ENCODE results near the gene IGFALS.

IGFALS gene

GRCh38 chr16:1777375-1778199 is 15.9 kb downstream of the IGFALS start:
- no peak for DNase-seq (ENCODE audit: extremely low read depth in 1 of 2, low read depth in 1 of 2)

DNA sequence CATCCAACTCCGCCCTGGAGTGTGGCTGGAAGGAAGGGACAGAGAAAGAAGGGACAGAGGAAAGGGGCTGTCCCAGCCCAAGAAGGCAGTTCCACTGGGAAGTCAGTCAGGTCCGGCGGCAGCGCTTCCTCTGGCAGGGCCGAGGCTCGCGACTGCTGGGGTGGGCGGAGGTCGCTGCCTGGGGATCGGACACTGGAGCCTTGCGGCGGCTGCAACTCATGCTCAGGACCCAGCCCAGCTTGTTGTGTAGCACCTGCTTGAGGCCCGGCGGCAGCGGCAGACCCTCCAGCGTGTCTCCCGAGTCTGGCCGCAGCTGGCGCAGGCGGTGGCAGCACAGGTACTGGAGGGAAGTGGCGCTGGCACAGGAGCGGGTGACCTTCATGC is 16.5 kb downstream of the IGFALS start:
- no peak for DNase-seq (ENCODE audit: extremely low read depth in 1 of 2, low read depth in 1 of 2)

DNA sequence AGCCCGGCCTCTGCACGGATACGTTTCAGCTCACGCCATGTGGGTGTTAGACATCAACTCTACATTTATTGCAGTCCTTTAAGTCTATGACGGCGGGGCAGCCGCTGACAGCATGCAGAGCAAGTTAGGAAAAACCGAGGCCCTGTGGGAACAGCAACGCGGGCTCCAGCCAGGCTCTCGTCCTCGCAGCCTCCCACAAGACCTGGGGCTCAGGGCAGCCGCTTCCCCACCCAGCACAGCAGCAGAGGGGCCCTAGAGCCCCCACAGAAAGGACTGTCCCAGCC is 16.9 kb downstream of the IGFALS start:
- DNase-seq (ENCODE audit: extremely low read depth in 1 of 2, low read depth in 1 of 2): no peak

GRCh38 chr16:1775846-1776671 is 17.4 kb downstream of the IGFALS start:
- DNase-seq (ENCODE audit: extremely low read depth in 1 of 2, low read depth in 1 of 2): no peak

GRCh38 chr16:1775006-1775845 is 18.3 kb downstream of the IGFALS start:
- DNase-seq (ENCODE audit: extremely low read depth in 1 of 2, low read depth in 1 of 2): no peak

- DNase-seq (ENCODE audit: extremely low read depth in 1 of 2, low read depth in 1 of 2): no peak
Observed at GRCh38 chr16:1774448-1774780, 19.1 kb downstream of the IGFALS start.

GRCh38 chr16:1773703-1774447 is 19.6 kb downstream of the IGFALS start:
- DNase-seq (ENCODE audit: extremely low read depth in 1 of 2, low read depth in 1 of 2): no peak

DNA sequence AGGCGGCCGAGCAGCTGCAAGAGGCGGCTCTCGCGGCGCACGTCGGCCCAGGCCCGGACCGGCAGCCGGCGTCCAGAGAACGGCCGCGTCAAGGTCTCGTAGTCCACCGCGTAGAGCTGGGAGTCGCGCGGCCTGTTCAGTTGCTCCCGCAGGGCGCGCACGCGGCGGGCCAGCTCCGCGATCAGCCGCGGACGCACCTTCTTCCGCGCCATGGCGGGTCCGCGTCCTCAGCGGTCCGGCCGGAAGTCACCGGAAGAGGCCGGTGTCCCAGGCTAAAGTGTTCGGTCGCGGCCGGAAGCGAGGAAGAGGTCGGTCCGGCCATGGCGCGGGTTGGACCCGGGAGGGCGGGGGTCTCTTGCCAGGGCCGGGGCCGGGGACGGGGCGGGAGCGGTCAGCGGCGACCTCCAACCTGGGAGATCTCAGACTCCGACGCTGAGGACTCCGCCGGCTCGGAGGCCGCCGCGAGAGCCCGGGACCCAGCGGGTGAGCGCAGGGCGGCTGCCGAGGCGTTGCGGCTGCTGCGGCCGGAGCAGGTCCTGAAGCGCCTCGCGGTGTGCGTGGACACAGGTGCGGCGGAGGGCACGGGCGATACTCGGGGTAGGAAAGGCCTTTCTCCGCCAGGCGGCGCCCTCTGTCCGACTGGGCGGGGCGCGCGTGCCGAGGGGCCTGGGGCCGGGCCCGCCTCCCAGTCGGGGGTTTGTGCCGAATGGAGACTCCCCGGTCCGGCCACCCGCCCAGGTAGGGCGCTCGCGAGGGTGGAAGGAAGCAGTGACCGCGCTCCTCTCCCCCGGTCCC is 20.4 kb downstream of the IGFALS start, which contains the start of gene MRPS34:
MRPS34 (minus strand) TSS at position 227 of the 795 bp plus-strand sequence; CDS start at position 212, 15 bp downstream.
- DNase-seq (ENCODE audit: extremely low read depth in 1 of 2, low read depth in 1 of 2): peak; percentile 53 to 69

- DNase-seq (ENCODE audit: extremely low read depth in 1 of 2, low read depth in 1 of 2): peak in 1 of 2 donors; percentile 44
Observed at GRCh38 chr16:1772362-1772907, 21.1 kb downstream of the IGFALS start, which contains the start of gene EME2. TSS of gene EME2 (plus strand) at chr16:1772810. CDS start at chr16:1773228, 418 bp downstream.

GRCh38 chr16:1771864-1772361 is 21.6 kb downstream of the IGFALS start:
- DNase-seq (ENCODE audit: extremely low read depth in 1 of 2, low read depth in 1 of 2): no peak

DNA sequence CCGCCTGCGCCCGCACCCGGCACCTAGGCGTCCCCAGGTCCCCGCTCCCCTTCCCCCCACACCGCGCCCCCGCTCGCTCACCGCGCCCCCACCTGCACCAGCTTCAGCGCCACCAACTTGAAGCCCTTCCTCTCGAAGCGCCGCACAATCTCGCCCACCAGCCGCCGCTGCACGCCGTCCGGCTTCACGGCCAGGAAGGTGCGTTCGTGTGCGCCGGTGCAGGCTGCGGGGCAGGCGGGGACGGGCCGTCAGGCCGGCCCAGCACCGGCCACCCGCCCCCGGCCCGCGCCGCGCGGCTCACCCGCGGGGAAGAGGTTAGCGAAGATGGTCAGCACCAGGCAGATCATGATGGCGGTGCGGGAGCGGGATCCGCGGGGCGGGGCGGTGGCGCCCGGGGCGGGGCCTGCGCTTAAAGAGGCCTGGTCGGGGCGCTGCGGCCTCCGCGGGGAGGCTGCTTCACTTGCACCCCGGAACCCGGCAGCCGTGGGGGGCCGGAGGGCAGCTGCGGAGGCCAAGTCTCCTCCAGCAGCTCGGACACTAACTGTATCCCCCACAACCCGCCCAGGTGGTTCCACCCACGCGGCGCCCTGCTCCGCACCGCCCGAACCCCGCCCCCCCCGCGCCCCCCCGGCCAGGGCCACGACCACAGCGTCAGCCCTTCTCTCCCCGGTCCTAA is 22.2 kb downstream of the IGFALS start, which contains the start of gene NME3:
NME3 (minus strand) TSS at position 356 of the 676 bp plus-strand sequence; CDS start at position 347, 9 bp downstream.
- peak; percentile 59 to 61 for DNase-seq (ENCODE audit: extremely low read depth in 1 of 2, low read depth in 1 of 2)

GRCh38 chr16:1770328-1771187 is 22.9 kb downstream of the IGFALS start:
- no peak for DNase-seq (ENCODE audit: extremely low read depth in 1 of 2, low read depth in 1 of 2)

GRCh38 chr16:1769402-1770300 is 23.9 kb downstream of the IGFALS start:
- DNase-seq (ENCODE audit: extremely low read depth in 1 of 2, low read depth in 1 of 2): no peak

GRCh38 chr16:1768767-1769401 is 24.6 kb downstream of the IGFALS start:
- DNase-seq (ENCODE audit: extremely low read depth in 1 of 2, low read depth in 1 of 2): no peak

GRCh38 chr16:1768061-1768766 is 25.3 kb downstream of the IGFALS start:
- no peak for DNase-seq (ENCODE audit: extremely low read depth in 1 of 2, low read depth in 1 of 2)

Data from stimulated activated CD8-positive, alpha-beta memory T cell treated with anti-CD3 and anti-CD28 coated beads, Interleukin-7, amount 100 ng/mL, for 48 hours (primary cell).